ENCODE results near the gene OTX2. TPM values are rescaled to one million over a fixed set of nuclear protein-coding genes. Genes with fewer than 3 reads are reported as not detected.

OTX2 gene
- polyA plus RNA-seq (2011; rRNA removed) (not detected in 2 replicates), polyA minus RNA-seq (2011; rRNA and poly(A)+ RNA removed) (not detected in 2 replicates)

- ChIA-PET CTCF (interaction anchor here (0.8 kb wide), 1 partner anchor 484 kb away, joined by 3 read pairs; no protein-coding TSS in a partner anchor), POLR2A (no interaction called here)
Measured at GRCh38 chr14:56810147-56810719, at the start of gene OTX2. OTX2 (minus strand) TSS chr14:56810479; CDS start chr14:56805456, 5,023 bp downstream.

GRCh38 chr14:56858422-56858821, 48.1 kb upstream of the OTX2 start:
- no peaks in the 10 kb centered on the region for H3K27me3 ChIP-seq (ENCODE audit: control insufficient read depth, insufficient read depth, low read length)
- TF ChIP-seq CTCF (IDR thresholded peaks at IDR 0.05; ENCODE audit: low read depth, low read length) = no peak
- DNase-seq (ENCODE audit: low read depth, low spot score) = no peak
- H3K4me3 ChIP-seq (ENCODE audit: low read depth, low read length) = no peak overlapping the region
- no peaks in the 10 kb centered on the region for H3K9me3 ChIP-seq (ENCODE audit: control insufficient read depth, insufficient read depth, low read length)
- H3K27ac ChIP-seq (ENCODE audit: low read depth, low read length) = no peak overlapping the region
- ChIA-PET CTCF (no interaction called here), POLR2A (no interaction called here)

More at GRCh38 chr14:56810147-56810719, at the start of gene OTX2:
- Histone ChIP-seq H3K27me3 (ENCODE audit: control insufficient read depth, insufficient read depth, low read length) (peaks cover 90% of the 10 kb centered on the region), H3K27ac (ENCODE audit: low read depth, low read length) (no peak within 1 kb of the TSS), H3K4me3 (ENCODE audit: low read depth, low read length) (no peak within 1 kb of the TSS), H3K9me3 (ENCODE audit: control insufficient read depth, insufficient read depth, low read length) (peaks cover 12% of the 10 kb centered on the region)
- no peak for DNase-seq (ENCODE audit: low read depth, low spot score)
- TF ChIP-seq CTCF (IDR thresholded peaks at IDR 0.05; ENCODE audit: low read depth, low read length) = no peak

- no peak for DNase-seq (ENCODE audit: low read depth, low spot score)
- H3K27me3 ChIP-seq (ENCODE audit: control insufficient read depth, insufficient read depth, low read length) = no peaks in the 10 kb centered on the region
- POLR2A ChIA-PET = no interaction called here
- no peak overlapping the region for H3K4me3 ChIP-seq (ENCODE audit: low read depth, low read length)
- no peak overlapping the region for H3K27ac ChIP-seq (ENCODE audit: low read depth, low read length)
- no peak for TF ChIP-seq CTCF (IDR thresholded peaks at IDR 0.05; ENCODE audit: low read depth, low read length)
- H3K9me3 ChIP-seq (ENCODE audit: control insufficient read depth, insufficient read depth, low read length) = no peaks in the 10 kb centered on the region
- CTCF ChIA-PET = no interaction called here
Measured at GRCh38 chr14:56857216-56857615, 46.9 kb upstream of the OTX2 start.

- no peak for DNase-seq (ENCODE audit: low read depth, low spot score)
- Histone ChIP-seq H3K4me3 (ENCODE audit: low read depth, low read length) (no peak overlapping the region), H3K27ac (ENCODE audit: low read depth, low read length) (no peak overlapping the region), H3K9me3 (ENCODE audit: control insufficient read depth, insufficient read depth, low read length) (no peaks in the 10 kb centered on the region), H3K27me3 (ENCODE audit: control insufficient read depth, insufficient read depth, low read length) (no peaks in the 10 kb centered on the region)
- ChIA-PET CTCF (no interaction called here), POLR2A (no interaction called here)
- no peak for TF ChIP-seq CTCF (IDR thresholded peaks at IDR 0.05; ENCODE audit: low read depth, low read length)
Measured at GRCh38 chr14:56855891-56856461, 45.7 kb upstream of the OTX2 start.

- no peaks in the 10 kb centered on the region for H3K9me3 ChIP-seq (ENCODE audit: control insufficient read depth, insufficient read depth, low read length)
- POLR2A ChIA-PET = no interaction called here
- no peak for DNase-seq (ENCODE audit: low read depth, low spot score)
- no peak overlapping the region for H3K4me3 ChIP-seq (ENCODE audit: low read depth, low read length)
- TF ChIP-seq CTCF (IDR thresholded peaks at IDR 0.05; ENCODE audit: low read depth, low read length) = no peak
- H3K27me3 ChIP-seq (ENCODE audit: control insufficient read depth, insufficient read depth, low read length) = no peaks in the 10 kb centered on the region
- CTCF ChIA-PET = no interaction called here
- H3K27ac ChIP-seq (ENCODE audit: low read depth, low read length) = no peak overlapping the region
Measured at GRCh38 chr14:56854325-56854724, 44.0 kb upstream of the OTX2 start.

Data from AG04450 (cell line).